Skeletal muscle satellite cell (primary cell): ENCODE results near the gene RUNX2.

Experiments used
- H3K27me3 ChIP-seq: 2 replicates; pipeline ENCODE4 v1.7.0; 2013; ENCODE audit warnings: low read length; ENCODE audit not compliant: control insufficient read depth, insufficient read depth
- H3K36me3 ChIP-seq: 2 replicates; pipeline ENCODE4 v1.7.0; 2013; ENCODE audit warnings: mild to moderate bottlenecking, control low read depth, low read length; ENCODE audit not compliant: insufficient read depth
- H3K4me1 ChIP-seq: 2 replicates; pipeline ENCODE4 v1.7.0; 2013; ENCODE audit warnings: low read length; ENCODE audit not compliant: control insufficient read depth, insufficient read depth
- H3K4me2 ChIP-seq: 2 replicates; pipeline ENCODE4 v1.7.0; 2013; ENCODE audit warnings: mild to moderate bottlenecking, low read length
- H3K4me3 ChIP-seq: 2 replicates; pipeline ENCODE4 v1.7.0; 2013; ENCODE audit warnings: low read length
- H3K9ac ChIP-seq: 2 replicates; pipeline ENCODE4 v1.7.0; 2013; ENCODE audit warnings: mild to moderate bottlenecking, low read depth, low read length, moderate library complexity
- H3K9me3 ChIP-seq: replicated peaks from 2 replicates; pipeline ENCODE4 v1.7.0; 2013; ENCODE audit warnings: mild to moderate bottlenecking, control low read depth, low read length

RUNX2 gene

GRCh38 chr6:45467853-45468252 is 139.7 kb downstream of the RUNX2 start:
- Histone ChIP-seq H3K9me3 (no peaks in the 10 kb centered on the region), H3K4me3 (no peak overlapping the region), H3K36me3 (peaks cover 21% of the 10 kb centered on the region), H3K4me2 (no peak overlapping the region), H3K4me1 (peaks cover 22% of the 10 kb centered on the region), H3K27me3 (no peaks in the 10 kb centered on the region), H3K9ac (no peak overlapping the region)

GRCh38 chr6:45469663-45470062 is 141.5 kb downstream of the RUNX2 start:
- no peak overlapping the region for H3K9ac ChIP-seq
- H3K4me2 ChIP-seq, result no peak overlapping the region
- H3K27me3 ChIP-seq, result no peaks in the 10 kb centered on the region
- no peaks in the 10 kb centered on the region for H3K9me3 ChIP-seq
- peaks cover 17% of the 10 kb centered on the region for H3K4me1 ChIP-seq
- peaks cover 27% of the 10 kb centered on the region for H3K36me3 ChIP-seq
- H3K4me3 ChIP-seq, result no peak overlapping the region

- H3K9me3 ChIP-seq, result no peaks in the 10 kb centered on the region
- H3K27me3 ChIP-seq, result no peaks in the 10 kb centered on the region
- H3K4me2 ChIP-seq, result no peak overlapping the region
- H3K9ac ChIP-seq, result no peak overlapping the region
- peaks cover 13% of the 10 kb centered on the region for H3K4me1 ChIP-seq
- peaks cover 27% of the 10 kb centered on the region for H3K36me3 ChIP-seq
- no peak overlapping the region for H3K4me3 ChIP-seq
These were observed 142.1 kb downstream of the RUNX2 start for GRCh38 chr6:45470131-45470738.

- Histone ChIP-seq H3K9ac (peak overlapping the region; percentile 30), H3K27me3 (no peaks in the 10 kb centered on the region), H3K4me3 (no peak overlapping the region), H3K36me3 (peaks cover 27% of the 10 kb centered on the region), H3K9me3 (no peaks in the 10 kb centered on the region), H3K4me1 (peaks cover 27% of the 10 kb centered on the region), H3K4me2 (peak overlapping the region; percentile 45)
These were observed 144.3 kb downstream of the RUNX2 start for GRCh38 chr6:45472382-45472781.

- Histone ChIP-seq H3K36me3 (peaks cover 32% of the 10 kb centered on the region), H3K27me3 (no peaks in the 10 kb centered on the region), H3K4me3 (no peak overlapping the region), H3K9me3 (no peaks in the 10 kb centered on the region), H3K4me1 (peaks cover 36% of the 10 kb centered on the region), H3K4me2 (no peak overlapping the region), H3K9ac (no peak overlapping the region)
These were observed 145.2 kb downstream of the RUNX2 start for GRCh38 chr6:45473121-45473993.

GRCh38 chr6:45474376-45474775 is 146.2 kb downstream of the RUNX2 start:
- H3K9me3 ChIP-seq, result no peaks in the 10 kb centered on the region
- no peak overlapping the region for H3K4me3 ChIP-seq
- peaks cover 34% of the 10 kb centered on the region for H3K36me3 ChIP-seq
- H3K9ac ChIP-seq, result no peak overlapping the region
- peaks cover 45% of the 10 kb centered on the region for H3K4me1 ChIP-seq
- H3K4me2 ChIP-seq, result no peak overlapping the region
- no peaks in the 10 kb centered on the region for H3K27me3 ChIP-seq

GRCh38 chr6:45476341-45476740 is 148.2 kb downstream of the RUNX2 start:
- H3K9me3 ChIP-seq, result no peaks in the 10 kb centered on the region
- H3K36me3 ChIP-seq, result peaks cover 24% of the 10 kb centered on the region
- H3K27me3 ChIP-seq, result no peaks in the 10 kb centered on the region
- H3K9ac ChIP-seq, result no peak overlapping the region
- H3K4me3 ChIP-seq, result no peak overlapping the region
- H3K4me1 ChIP-seq, result peaks cover 59% of the 10 kb centered on the region
- no peak overlapping the region for H3K4me2 ChIP-seq

- Histone ChIP-seq H3K36me3 (peaks cover 24% of the 10 kb centered on the region), H3K9me3 (no peaks in the 10 kb centered on the region), H3K4me2 (no peak overlapping the region), H3K27me3 (no peaks in the 10 kb centered on the region), H3K4me3 (no peak overlapping the region), H3K9ac (no peak overlapping the region), H3K4me1 (peaks cover 55% of the 10 kb centered on the region)
These were observed 149.1 kb downstream of the RUNX2 start for GRCh38 chr6:45477278-45477677.

GRCh38 chr6:45477790-45478189 is 149.7 kb downstream of the RUNX2 start:
- Histone ChIP-seq H3K27me3 (no peaks in the 10 kb centered on the region), H3K36me3 (peaks cover 24% of the 10 kb centered on the region), H3K9me3 (no peaks in the 10 kb centered on the region), H3K4me1 (peaks cover 53% of the 10 kb centered on the region), H3K4me2 (peak overlapping the region; percentile 54), H3K4me3 (no peak overlapping the region), H3K9ac (no peak overlapping the region)

GRCh38 chr6:45478240-45478639 is 150.1 kb downstream of the RUNX2 start:
- peaks cover 24% of the 10 kb centered on the region for H3K36me3 ChIP-seq
- H3K4me1 ChIP-seq, result peaks cover 55% of the 10 kb centered on the region
- H3K4me3 ChIP-seq, result no peak overlapping the region
- H3K27me3 ChIP-seq, result no peaks in the 10 kb centered on the region
- peak overlapping the region; percentile 54 for H3K4me2 ChIP-seq
- H3K9me3 ChIP-seq, result no peaks in the 10 kb centered on the region
- H3K9ac ChIP-seq, result no peak overlapping the region

- no peaks in the 10 kb centered on the region for H3K9me3 ChIP-seq
- H3K4me3 ChIP-seq, result no peak overlapping the region
- peak overlapping the region; percentile 32 for H3K4me2 ChIP-seq
- H3K9ac ChIP-seq, result peak overlapping the region; percentile 23
- H3K36me3 ChIP-seq, result peaks cover 26% of the 10 kb centered on the region
- no peaks in the 10 kb centered on the region for H3K27me3 ChIP-seq
- H3K4me1 ChIP-seq, result peaks cover 62% of the 10 kb centered on the region
These were observed 152.0 kb downstream of the RUNX2 start for GRCh38 chr6:45479834-45480751.
